HL-60/S4 treated with phorbol 12-myristate 13-acetate at 8.2 ng/mL for 4 days and 3 days (cell line): Measurements from ENCODE around the gene CLN6.

Experiments
- in situ Hi-C: fragments of 300-500 bp; cut with MboI; formaldehyde crosslinking; loops from 2 replicates; pipeline ENCODE4 v1.15.0; 2022; ENCODE audit warnings: low sequenced_read_pairs

Gene CLN6

GRCh38 chr15:68192117-68192516, 37.4 kb downstream of the CLN6 start:
- in situ Hi-C loops = no loop called here

GRCh38 chr15:68191555-68191954, 38.0 kb downstream of the CLN6 start:
- in situ Hi-C loops = no loop called here

GRCh38 chr15:68190048-68190447, 39.5 kb downstream of the CLN6 start:
- in situ Hi-C loops = no loop called here

GRCh38 chr15:68188647-68189046, 40.9 kb downstream of the CLN6 start:
- in situ Hi-C loops = no loop called here

- in situ Hi-C loops = no loop called here
Measured at GRCh38 chr15:68187559-68187958, 42.0 kb downstream of the CLN6 start.

- in situ Hi-C loops = no loop called here
Measured at GRCh38 chr15:68186671-68187397, 42.7 kb downstream of the CLN6 start.

- in situ Hi-C loops = no loop called here
Measured at GRCh38 chr15:68184616-68185480, 44.7 kb downstream of the CLN6 start.

GRCh38 chr15:68183616-68184315, 45.8 kb downstream of the CLN6 start:
- in situ Hi-C loops = no loop called here

GRCh38 chr15:68177742-68178141, 51.8 kb downstream of the CLN6 start:
- in situ Hi-C loops = no loop called here

GRCh38 chr15:68176601-68177000, 52.9 kb downstream of the CLN6 start:
- in situ Hi-C loops = no loop called here

- in situ Hi-C loops = no loop called here
Measured at GRCh38 chr15:68175526-68175925, 54.0 kb downstream of the CLN6 start.

- in situ Hi-C loops = loop anchor here (25.0 kb wide), 1 partner anchor 311 kb away; no protein-coding TSS in a partner anchor
Measured at GRCh38 chr15:68173119-68173518, 56.4 kb downstream of the CLN6 start.

- in situ Hi-C loops = loop anchor here (25.0 kb wide), 1 partner anchor 310 kb away; no protein-coding TSS in a partner anchor
Measured at GRCh38 chr15:68172037-68172436, 57.5 kb downstream of the CLN6 start.

- in situ Hi-C loops = loop anchor here (25.0 kb wide), 1 partner anchor 305 kb away; no protein-coding TSS in a partner anchor
Measured at GRCh38 chr15:68166847-68167246, 62.7 kb downstream of the CLN6 start.

GRCh38 chr15:68163191-68163590, 66.3 kb downstream of the CLN6 start:
- in situ Hi-C loops = loop anchor here (25.0 kb wide), 1 partner anchor 301 kb away; no protein-coding TSS in a partner anchor

GRCh38 chr15:68158046-68158628, 71.4 kb downstream of the CLN6 start:
- in situ Hi-C loops = loop anchor here (25.0 kb wide), 1 partner anchor 296 kb away; no protein-coding TSS in a partner anchor

- in situ Hi-C loops = loop anchor here (25.0 kb wide), 1 partner anchor 295 kb away; no protein-coding TSS in a partner anchor
Measured at GRCh38 chr15:68157074-68157473, 72.5 kb downstream of the CLN6 start.
